RWPE1 (cell line): ENCODE measurements around the gene TTC12.
A peak's percentile ranks its signal among the peaks of the same experiment; 100 is the strongest.

ENCODE experiments used
- CTCF ChIA-PET: fragments of 350-600 bp; sonication (Branson Sonifier 250); formaldehyde crosslinking; extraction: SDS; loops from one replicate; lab custom pipeline; 2021; lab: Yijun Ruan, JAX
- POLR2A ChIA-PET: fragments of 400-600 bp; formaldehyde crosslinking; extraction: SDS; loops from one replicate; lab custom pipeline; 2020; ENCODE audit warnings: antibody characterized with exemption; ENCODE audit not compliant: low non-redundant PET; lab: Yijun Ruan, JAX
- DNase-seq: peaks from one replicate; pipeline ENCODE4 v3.0.0; 2012; ENCODE audit warnings: low spot score
- H3K27ac ChIP-seq: fragments of 450-650 bp; 2 replicates; pipeline ENCODE4 v1.5.1; 2017
- CTCF ChIP-seq: fragments of 450-650 bp; conservative IDR thresholded peaks from 2 replicates; pipeline ENCODE4 v1.5.1; 2017; ENCODE audit warnings: low read depth, mild to moderate bottlenecking

The TTC12 gene

GRCh38 chr11:113405724-113406478 lies 91.5 kb downstream of the TTC12 start:
- ChIA-PET CTCF (no interaction called here), POLR2A (no interaction called here)
- TF ChIP-seq CTCF = no peak
- no peak for DNase-seq
- H3K27ac ChIP-seq = peak overlapping the region; percentile 68

GRCh38 chr11:113407163-113407562 lies 92.8 kb downstream of the TTC12 start:
- POLR2A ChIA-PET = no interaction called here
- H3K27ac ChIP-seq = no peak overlapping the region
- CTCF ChIA-PET = no interaction called here
- no peak for DNase-seq
- TF ChIP-seq CTCF = no peak

GRCh38 chr11:113408206-113408605 lies 93.8 kb downstream of the TTC12 start:
- DNase-seq = no peak
- ChIA-PET CTCF (no interaction called here), POLR2A (no interaction called here)
- H3K27ac ChIP-seq = no peak overlapping the region
- TF ChIP-seq CTCF = no peak

GRCh38 chr11:113408887-113409286 lies 94.5 kb downstream of the TTC12 start:
- DNase-seq = no peak
- ChIA-PET CTCF (no interaction called here), POLR2A (no interaction called here)
- TF ChIP-seq CTCF = no peak
- no peak overlapping the region for H3K27ac ChIP-seq

GRCh38 chr11:113409526-113409925 lies 95.1 kb downstream of the TTC12 start:
- POLR2A ChIA-PET = no interaction called here
- CTCF ChIA-PET = no interaction called here
- H3K27ac ChIP-seq = no peak overlapping the region
- TF ChIP-seq CTCF = no peak
- no peak for DNase-seq

GRCh38 chr11:113410414-113411135 lies 96.2 kb downstream of the TTC12 start:
- no peak overlapping the region for H3K27ac ChIP-seq
- CTCF ChIA-PET = no interaction called here
- DNase-seq = no peak
- POLR2A ChIA-PET = no interaction called here
- no peak for TF ChIP-seq CTCF
